OCI-LY7 (cell line): ENCODE results near the gene SLC12A8. TPM values are rescaled to one million over a fixed set of nuclear protein-coding genes. Genes with fewer than 3 reads are reported as not detected.

Experiments
- BruUV-seq: library from RNA; stranded (reverse); fragments of 400-500 nt; replicated peaks from 2 replicates; lab custom pipeline; 2021; lab: Mats Ljungman, UMichigan
- CTCF ChIA-PET: fragments of 300-600 bp; sonication (Branson Sonifier 250); formaldehyde crosslinking; loops from one replicate; lab custom pipeline; 2022; ENCODE audit warnings: antibody characterized with exemption; ENCODE audit not compliant: unreplicated experiment; lab: Charles Lee
- POLR2A ChIA-PET: fragments of 300-600 bp; sonication (Branson Sonifier 250); formaldehyde crosslinking; loops from one replicate; lab custom pipeline; 2022; ENCODE audit warnings: antibody characterized with exemption; lab: Charles Lee
- DNase-seq: peaks from one replicate; pipeline ENCODE4 v3.0.0-alpha.2; 2015; ENCODE audit warnings: low spot score
- H2AFZ ChIP-seq: fragments of 200-600 bp; sonication (generic), shearing (Covaris generic); 2 replicates; pipeline ENCODE4 v1.6.1; 2014; ENCODE audit warnings: mild to moderate bottlenecking, antibody characterized with exemption, low read length, moderate library complexity
- H3K27ac ChIP-seq: fragments of 200-600 bp; sonication (generic); 2 replicates; pipeline ENCODE4 v1.5.1; 2014; ENCODE audit warnings: mixed run types, low read depth, mild to moderate bottlenecking, moderate library complexity, low read length, inconsistent platforms; ENCODE audit not compliant: poor library complexity, severe bottlenecking
- H3K36me3 ChIP-seq: fragments of 200-600 bp; sonication (generic); 2 replicates; pipeline ENCODE4 v1.6.1; 2014; ENCODE audit warnings: mild to moderate bottlenecking, antibody characterized with exemption, low read length, moderate library complexity, mixed read lengths; ENCODE audit not compliant: insufficient read depth
- H3K4me1 ChIP-seq: fragments of 200-600 bp; sonication (generic); 2 replicates; pipeline ENCODE4 v1.5.1; 2014; ENCODE audit warnings: mild to moderate bottlenecking, low read length; ENCODE audit not compliant: insufficient read depth, poor library complexity, severe bottlenecking
- H3K4me2 ChIP-seq: fragments of 200-600 bp; sonication (generic); 2 replicates; pipeline ENCODE4 v1.6.1; 2014; ENCODE audit warnings: mild to moderate bottlenecking, low read length
- H3K4me3 ChIP-seq: fragments of 200-600 bp; sonication (generic); 2 replicates; pipeline ENCODE4 v1.5.1; 2014; ENCODE audit warnings: mild to moderate bottlenecking, low read depth, low read length; ENCODE audit not compliant: poor library complexity, severe bottlenecking
- H3K79me2 ChIP-seq: fragments of 200-600 bp; sonication (generic); 2 replicates; pipeline ENCODE4 v1.6.1; 2016; ENCODE audit warnings: low read depth, mild to moderate bottlenecking, low read length, moderate library complexity, mixed read lengths; ENCODE audit not compliant: insufficient read depth
- H3K9me2 ChIP-seq: fragments of 200-600 bp; sonication (generic); 2 replicates; pipeline ENCODE4 v1.6.1; 2016; ENCODE audit warnings: mild to moderate bottlenecking, low read length, mixed read lengths; ENCODE audit not compliant: insufficient read depth
- H3K9me3 ChIP-seq: fragments of 200-600 bp; sonication (generic); 2 replicates; pipeline ENCODE4 v1.6.1; 2014; ENCODE audit warnings: mild to moderate bottlenecking, mixed run types, low read length, mixed read lengths
- H4K20me1 ChIP-seq: fragments of 200-600 bp; sonication (generic); 2 replicates; pipeline ENCODE4 v1.6.1; 2014; ENCODE audit warnings: mild to moderate bottlenecking, antibody characterized with exemption, low read length, moderate library complexity, mixed read lengths; ENCODE audit not compliant: insufficient read depth
- EZH2phosphoT487 ChIP-seq: fragments of 200-600 bp; sonication (generic); IDR thresholded peaks from 2 replicates; pipeline ENCODE4 v1.6.1; 2018; ENCODE audit warnings: low read depth, borderline replicate concordance, mild to moderate bottlenecking, mixed run types, antibody characterized with exemption, low read length, moderate library complexity, mixed read lengths
- intact Hi-C: fragments of 100-400 bp; cut with micrococcal nuclease; formaldehyde crosslinking; loops from one replicate; pipeline ENCODE4 v1.10.0; 2022; ENCODE audit not compliant: unreplicated experiment
- total RNA-seq, 2 experiments: library from RNA; depleted of rRNA in 1 of 2; stranded (reverse); fragments of >200 nt in 1 of 2; shearing (Covaris generic) in 1 of 2; gene quantifications; 2 replicates each; pipeline ENCODE4 v1.2.3, GENCODE V29; 2014 to 2022
- TF ChIP-seq, protein P1 (sequence below): fragments of 200-600 bp; sonication (generic); conservative IDR thresholded peaks from 2 replicates; pipeline ENCODE4 v1.5.1; 2014; ENCODE audit warnings: mild to moderate bottlenecking, antibody characterized with exemption, low read length, moderate library complexity, mixed read lengths

The SLC12A8 gene
- total RNA-seq, 2 experiments from 2014 or later = 0.84 to 1.0 TPM

DNA sequence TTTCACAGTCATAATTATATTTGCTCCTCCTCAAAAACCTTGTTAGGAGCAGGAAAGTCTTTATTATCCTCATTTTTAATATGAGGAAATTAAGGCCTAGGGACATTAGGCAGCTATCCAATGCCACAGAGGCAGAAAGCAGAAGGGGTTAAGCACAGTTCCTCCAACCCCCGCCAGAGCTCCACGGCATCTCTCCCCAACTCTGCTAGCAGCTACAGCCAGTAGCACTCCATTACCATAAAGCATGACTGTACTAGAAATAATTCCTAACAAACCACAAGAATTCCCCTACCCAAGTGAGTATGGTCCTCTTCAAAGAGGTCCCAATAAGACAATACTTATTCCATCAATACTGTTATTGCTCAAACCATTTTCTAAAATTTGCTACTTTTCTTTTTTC is 166.6 kb downstream of the SLC12A8 start:
- Histone ChIP-seq H3K79me2 (no peaks in the 10 kb centered on the region), H3K4me1 (no peaks in the 10 kb centered on the region)
- POLR2A ChIA-PET = no interaction called here

DNA sequence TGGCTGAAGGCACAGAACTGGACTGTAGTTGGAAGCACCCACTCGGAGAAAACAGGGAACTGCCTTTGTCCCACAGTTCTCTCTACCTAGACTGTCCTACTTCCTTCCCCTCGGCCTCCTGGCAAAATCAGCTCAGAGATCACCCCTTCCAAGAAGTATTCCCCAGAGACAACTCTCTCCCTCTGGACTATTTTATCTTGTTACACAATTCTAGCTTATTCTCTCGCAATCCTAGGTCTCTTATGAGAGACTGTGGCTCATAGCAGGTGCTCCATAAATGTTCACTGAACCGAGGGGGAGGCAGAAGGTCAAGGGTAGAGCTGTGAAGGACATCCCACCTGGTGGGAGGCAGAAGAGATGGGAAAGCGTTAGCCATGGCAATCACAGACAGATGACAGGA is 167.4 kb downstream of the SLC12A8 start:
- intact Hi-C loops = no loop called here
- H3K4me3 ChIP-seq = no peak overlapping the region
- H3K4me2 ChIP-seq = no peak overlapping the region
- no peaks in the 10 kb centered on the region for H3K9me2 ChIP-seq
- no peaks in the 10 kb centered on the region for H3K4me1 ChIP-seq
- H3K9me3 ChIP-seq = no peaks in the 10 kb centered on the region
- no peaks in the 10 kb centered on the region for H4K20me1 ChIP-seq
- no peak for DNase-seq
- TF ChIP-seq, protein P1, sequence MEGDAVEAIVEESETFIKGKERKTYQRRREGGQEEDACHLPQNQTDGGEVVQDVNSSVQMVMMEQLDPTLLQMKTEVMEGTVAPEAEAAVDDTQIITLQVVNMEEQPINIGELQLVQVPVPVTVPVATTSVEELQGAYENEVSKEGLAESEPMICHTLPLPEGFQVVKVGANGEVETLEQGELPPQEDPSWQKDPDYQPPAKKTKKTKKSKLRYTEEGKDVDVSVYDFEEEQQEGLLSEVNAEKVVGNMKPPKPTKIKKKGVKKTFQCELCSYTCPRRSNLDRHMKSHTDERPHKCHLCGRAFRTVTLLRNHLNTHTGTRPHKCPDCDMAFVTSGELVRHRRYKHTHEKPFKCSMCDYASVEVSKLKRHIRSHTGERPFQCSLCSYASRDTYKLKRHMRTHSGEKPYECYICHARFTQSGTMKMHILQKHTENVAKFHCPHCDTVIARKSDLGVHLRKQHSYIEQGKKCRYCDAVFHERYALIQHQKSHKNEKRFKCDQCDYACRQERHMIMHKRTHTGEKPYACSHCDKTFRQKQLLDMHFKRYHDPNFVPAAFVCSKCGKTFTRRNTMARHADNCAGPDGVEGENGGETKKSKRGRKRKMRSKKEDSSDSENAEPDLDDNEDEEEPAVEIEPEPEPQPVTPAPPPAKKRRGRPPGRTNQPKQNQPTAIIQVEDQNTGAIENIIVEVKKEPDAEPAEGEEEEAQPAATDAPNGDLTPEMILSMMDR = no peak
- no peak for TF ChIP-seq EZH2phosphoT487
- ChIA-PET CTCF (no interaction called here), POLR2A (interaction anchor here (0.6 kb wide), 1 partner anchor 36 kb away, joined by 3 read pairs; no protein-coding TSS in a partner anchor)
- BruUV-seq = no TSS peak
- no peak overlapping the region for H2AFZ ChIP-seq
- H3K27ac ChIP-seq = no peak overlapping the region
- no peaks in the 10 kb centered on the region for H3K36me3 ChIP-seq
- no peaks in the 10 kb centered on the region for H3K79me2 ChIP-seq

More for the DNA sequence above, 166.6 kb downstream of the SLC12A8 start:
- Histone ChIP-seq H3K4me2 (no peak overlapping the region), H3K9me3 (no peaks in the 10 kb centered on the region), H3K9me2 (no peaks in the 10 kb centered on the region), H4K20me1 (no peaks in the 10 kb centered on the region), H2AFZ (no peak overlapping the region), H3K27ac (no peak overlapping the region), H3K4me3 (no peak overlapping the region), H3K36me3 (no peaks in the 10 kb centered on the region)
- intact Hi-C loops = no loop called here
- BruUV-seq = no TSS peak
- no peak for DNase-seq
- TF ChIP-seq, protein P1 = no peak
- TF ChIP-seq EZH2phosphoT487 = no peak
- CTCF ChIA-PET = no interaction called here

DNA sequence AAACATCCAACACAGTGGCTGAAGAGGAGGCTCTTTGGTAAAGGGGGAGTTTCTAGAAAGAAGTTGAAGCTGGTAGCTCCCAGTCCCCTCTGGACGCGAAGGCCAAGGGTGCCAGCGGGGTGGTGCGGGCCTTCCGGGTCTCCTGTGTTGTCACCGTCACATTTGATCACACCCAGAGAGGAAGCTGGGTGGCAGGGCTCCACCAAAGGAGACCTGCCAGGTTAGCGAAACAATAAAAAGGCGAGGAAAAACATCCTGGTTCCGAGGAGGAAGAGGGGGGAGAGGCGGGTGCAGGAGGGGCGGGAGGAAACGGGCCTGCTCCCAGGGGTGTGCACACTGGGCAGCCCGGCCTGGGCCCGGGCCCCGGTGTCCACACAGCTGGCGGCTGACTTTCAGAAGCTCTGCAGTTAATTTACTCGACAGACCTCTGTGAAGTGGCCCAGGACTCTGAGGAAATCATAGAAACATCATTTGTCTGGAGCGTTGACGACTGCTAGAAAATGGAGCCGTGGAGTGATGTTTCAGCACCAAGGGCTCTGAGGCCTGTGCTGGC is 168.9 kb downstream of the SLC12A8 start:
- Histone ChIP-seq H3K9me3 (no peaks in the 10 kb centered on the region), H4K20me1 (no peaks in the 10 kb centered on the region), H3K4me3 (no peak overlapping the region), H2AFZ (no peak overlapping the region), H3K9me2 (no peaks in the 10 kb centered on the region), H3K79me2 (no peaks in the 10 kb centered on the region), H3K36me3 (no peaks in the 10 kb centered on the region), H3K27ac (no peak overlapping the region), H3K4me2 (no peak overlapping the region), H3K4me1 (no peaks in the 10 kb centered on the region)
- TF ChIP-seq, protein P1 = no peak
- no peak for TF ChIP-seq EZH2phosphoT487
- intact Hi-C loops = no loop called here
- BruUV-seq = no TSS peak
- no peak for DNase-seq
- ChIA-PET CTCF (no interaction called here), POLR2A (no interaction called here)
